Choroid plexus epithelial cell (primary cell): ENCODE results near the gene COL19A1.
"Not testable (repeated sequence)": the region's sequence is repeated elsewhere in the genome, so short reads cannot be mapped to it uniquely, and the experiment has no call there.

Experiments
- DNase-seq: peaks from one replicate; pipeline ENCODE4 v3.0.0-alpha.2; 2010; ENCODE audit warnings: low read depth
- H3K4me3 ChIP-seq: 2 replicates; pipeline ENCODE4 v1.5.1; 2011; ENCODE audit warnings: low read depth, mild to moderate bottlenecking, control low read depth, low read length, moderate library complexity
- TF ChIP-seq, protein P1 (sequence below): conservative IDR thresholded peaks from 2 replicates; pipeline ENCODE4 v1.5.1; 2011; ENCODE audit warnings: low read depth, mild to moderate bottlenecking, control low read depth, inconsistent platforms, low read length, moderate library complexity

The COL19A1 gene

DNA sequence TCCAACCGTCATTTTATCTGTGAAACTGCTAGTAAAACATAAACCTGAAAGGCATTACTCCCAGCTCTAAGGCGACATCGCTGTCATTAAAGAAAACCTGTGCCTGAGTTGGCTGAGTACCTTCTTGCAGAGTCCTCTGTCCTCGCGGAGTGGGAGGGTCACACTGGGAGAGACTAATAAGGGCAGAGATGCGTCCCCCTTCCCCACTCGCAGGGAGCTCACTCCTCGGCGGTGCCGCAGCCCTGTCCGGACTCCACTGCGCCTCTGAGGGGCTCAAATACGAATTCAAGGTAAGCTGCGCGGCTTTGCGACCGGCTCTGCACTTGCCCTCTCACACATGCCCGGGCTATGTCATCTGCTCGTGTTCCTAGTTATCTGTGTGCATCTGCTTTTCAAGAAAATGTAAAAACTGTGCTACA, at the start of gene COL19A1:
Gene COL19A1 (plus strand): TSS at position 206 of the 419 bp plus-strand sequence. CDS start 13,012 bp downstream, outside the sequence.
- DNase-seq = no peak
- TF ChIP-seq, protein P1, sequence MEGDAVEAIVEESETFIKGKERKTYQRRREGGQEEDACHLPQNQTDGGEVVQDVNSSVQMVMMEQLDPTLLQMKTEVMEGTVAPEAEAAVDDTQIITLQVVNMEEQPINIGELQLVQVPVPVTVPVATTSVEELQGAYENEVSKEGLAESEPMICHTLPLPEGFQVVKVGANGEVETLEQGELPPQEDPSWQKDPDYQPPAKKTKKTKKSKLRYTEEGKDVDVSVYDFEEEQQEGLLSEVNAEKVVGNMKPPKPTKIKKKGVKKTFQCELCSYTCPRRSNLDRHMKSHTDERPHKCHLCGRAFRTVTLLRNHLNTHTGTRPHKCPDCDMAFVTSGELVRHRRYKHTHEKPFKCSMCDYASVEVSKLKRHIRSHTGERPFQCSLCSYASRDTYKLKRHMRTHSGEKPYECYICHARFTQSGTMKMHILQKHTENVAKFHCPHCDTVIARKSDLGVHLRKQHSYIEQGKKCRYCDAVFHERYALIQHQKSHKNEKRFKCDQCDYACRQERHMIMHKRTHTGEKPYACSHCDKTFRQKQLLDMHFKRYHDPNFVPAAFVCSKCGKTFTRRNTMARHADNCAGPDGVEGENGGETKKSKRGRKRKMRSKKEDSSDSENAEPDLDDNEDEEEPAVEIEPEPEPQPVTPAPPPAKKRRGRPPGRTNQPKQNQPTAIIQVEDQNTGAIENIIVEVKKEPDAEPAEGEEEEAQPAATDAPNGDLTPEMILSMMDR = no peak

DNA sequence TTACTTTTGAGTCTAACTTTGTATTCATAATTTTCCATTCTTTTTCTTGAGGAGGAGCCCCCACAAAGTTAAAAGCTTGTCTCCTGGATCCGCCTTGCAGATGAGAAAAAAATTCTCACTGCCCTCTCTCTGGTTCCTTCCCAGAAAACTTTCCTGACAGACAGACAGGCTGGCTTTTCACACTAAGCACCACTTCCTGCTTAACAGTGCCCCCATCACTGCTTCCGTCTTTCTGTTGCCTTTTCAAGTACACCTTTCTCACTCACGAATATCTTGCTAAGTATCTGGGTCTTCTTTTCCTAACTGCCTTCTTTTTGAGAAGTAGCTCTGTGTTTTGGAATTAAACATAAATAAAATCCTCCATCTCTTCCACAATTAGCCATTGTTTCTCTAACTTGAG, 49.8 kb upstream of the COL19A1 start:
- TF ChIP-seq, protein P1 = no peak
- no peak for DNase-seq
- no peak overlapping the region for H3K4me3 ChIP-seq

More for the DNA sequence above, at the start of gene COL19A1:
- peak within 1 kb of the TSS; percentile 63 for H3K4me3 ChIP-seq

DNA sequence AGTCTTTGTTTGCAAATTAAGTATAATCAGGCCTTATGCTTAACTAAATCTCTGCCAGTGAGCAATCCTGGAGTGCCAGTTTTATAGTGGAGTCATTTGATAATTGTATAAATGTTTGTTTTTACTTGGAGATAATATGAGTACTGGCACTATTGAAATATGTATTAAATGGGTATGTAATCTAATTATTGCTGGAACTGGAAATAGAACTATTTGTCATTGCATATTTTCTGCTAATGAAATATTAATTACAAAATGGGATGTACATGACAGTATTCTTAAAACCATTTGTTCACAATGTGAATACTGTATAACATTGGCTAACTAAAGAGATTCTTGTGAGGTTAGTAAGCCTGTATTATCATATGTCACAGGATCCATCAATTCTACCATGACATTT, 49.0 kb upstream of the COL19A1 start:
- no peak for DNase-seq
- TF ChIP-seq, protein P1 = no peak
- no peak overlapping the region for H3K4me3 ChIP-seq

DNA sequence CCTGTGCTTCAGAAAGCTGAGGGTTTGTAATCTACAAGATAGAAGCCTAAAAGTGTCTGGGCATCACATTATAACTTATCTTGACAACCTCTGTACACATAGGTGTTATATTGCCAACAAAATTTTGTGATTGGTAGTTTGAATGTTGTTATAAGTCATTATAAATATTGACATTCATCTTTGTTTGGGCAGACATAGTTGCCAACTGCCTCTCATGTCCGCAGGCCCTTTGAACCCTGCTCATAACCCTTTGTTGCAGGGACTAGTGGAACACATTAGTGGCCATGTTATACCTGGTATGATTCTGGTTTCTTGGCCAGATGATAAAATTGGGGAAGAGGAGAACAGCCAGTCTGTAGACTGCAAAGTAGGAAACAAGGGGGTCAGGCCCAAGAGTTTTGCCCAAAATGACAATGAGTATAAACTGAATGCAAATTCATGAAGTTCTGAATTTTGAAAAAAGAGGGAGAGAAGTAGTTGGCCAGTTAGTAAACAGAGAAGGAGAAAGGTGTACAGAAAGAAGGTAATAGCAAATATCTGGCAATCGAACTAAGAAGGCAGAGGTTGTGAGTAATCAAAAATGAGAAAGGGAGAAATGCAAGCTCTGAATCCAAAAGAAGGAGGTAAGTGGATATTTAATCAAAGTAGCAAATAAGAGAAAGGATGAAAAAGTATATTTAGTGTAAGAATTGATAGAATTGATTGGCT, 48.0 kb upstream of the COL19A1 start:
- TF ChIP-seq, protein P1 = no peak
- no peak for DNase-seq
- H3K4me3 ChIP-seq = no peak overlapping the region

DNA sequence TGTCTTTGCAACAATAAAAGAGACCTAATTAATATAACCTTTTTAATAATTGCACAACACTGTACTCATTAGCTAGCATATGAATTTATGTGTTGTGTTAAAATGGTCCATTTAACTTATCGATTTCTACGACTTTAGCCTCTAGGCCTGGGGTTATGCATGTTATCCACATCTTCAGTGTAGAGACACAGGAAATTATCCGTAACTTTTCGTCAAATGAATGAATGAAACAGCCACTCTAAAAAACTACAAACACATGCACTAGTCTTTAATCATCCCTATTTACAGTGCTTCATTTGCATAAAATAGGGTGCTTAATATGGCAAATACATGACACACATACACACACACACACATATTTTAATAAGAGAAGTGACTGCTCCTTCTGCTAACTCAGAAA, 47.2 kb upstream of the COL19A1 start:
- H3K4me3 ChIP-seq = no peak overlapping the region
- TF ChIP-seq, protein P1 = no peak
- DNase-seq = no peak

DNA sequence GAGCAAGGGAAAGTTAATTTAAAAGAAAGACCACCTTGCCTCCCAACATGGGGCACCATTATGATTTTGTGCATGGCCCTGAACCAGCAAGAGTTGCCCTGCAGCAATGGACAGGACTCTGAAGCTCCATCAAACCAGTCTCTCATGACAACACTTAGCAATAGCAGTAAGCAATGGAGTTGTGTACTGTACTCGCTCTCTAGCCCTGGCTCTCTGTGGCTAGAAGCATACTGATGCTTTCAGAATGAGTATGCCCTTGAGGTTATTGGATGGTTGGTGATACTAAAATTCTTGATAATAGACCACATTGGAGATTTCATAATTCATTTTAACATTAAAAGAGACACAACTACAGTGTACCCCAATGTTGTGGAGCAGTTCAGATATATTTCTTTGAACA, 46.3 kb upstream of the COL19A1 start:
- TF ChIP-seq, protein P1 = no peak
- no peak for DNase-seq
- H3K4me3 ChIP-seq = no peak overlapping the region

DNA sequence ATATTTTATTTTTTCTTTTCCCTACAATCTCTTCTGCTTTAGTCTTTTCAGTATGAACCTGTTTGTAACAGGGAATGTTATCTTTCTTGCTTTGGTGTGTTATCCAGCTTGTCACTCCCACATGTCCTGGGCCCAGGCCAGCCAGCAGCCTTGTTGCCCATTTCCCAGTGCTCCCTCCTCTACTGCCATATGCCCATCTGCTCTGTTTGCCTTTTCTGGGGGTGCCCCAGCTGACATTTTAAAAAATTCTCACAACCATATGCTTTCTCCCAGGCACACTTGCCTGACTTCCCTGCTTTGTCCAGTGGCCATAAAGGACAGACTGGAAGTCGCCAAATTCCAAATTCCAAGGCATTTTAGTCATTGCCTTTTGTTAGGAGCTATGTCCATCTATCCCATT, 45.9 kb upstream of the COL19A1 start:
- TF ChIP-seq, protein P1 = no peak
- DNase-seq = no peak
- no peak overlapping the region for H3K4me3 ChIP-seq

DNA sequence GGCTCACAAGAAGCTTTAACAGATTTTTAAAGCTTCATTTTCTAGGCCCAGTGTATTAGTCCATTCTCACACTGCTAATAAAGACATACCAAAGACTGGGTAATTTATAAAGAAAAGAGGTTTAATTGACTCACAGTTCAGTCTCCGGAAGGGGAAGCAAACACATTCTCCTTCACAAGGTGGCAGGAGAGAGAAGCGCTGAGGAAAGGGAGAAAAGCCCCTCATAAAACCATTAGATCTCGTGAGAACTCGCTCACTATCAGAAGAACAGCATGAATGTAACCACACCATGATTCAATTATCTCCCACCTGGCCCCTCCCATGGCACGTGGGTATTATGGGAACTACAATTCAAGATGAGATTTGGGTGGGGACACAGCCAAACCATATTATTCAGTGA, 42.0 kb upstream of the COL19A1 start:
- H3K4me3 ChIP-seq = not testable (repeated sequence)

More for the DNA sequence above, 42.0 kb upstream of the COL19A1 start:
- not testable (repeated sequence) for DNase-seq
